ENCODE results near the gene STK33. TPM values are rescaled to one million over a fixed set of nuclear protein-coding genes. Genes with fewer than 3 reads are reported as not detected.

The STK33 gene
- total and polyA plus RNA-seq, 2 donors (not counting 3 experiments of a cell fraction or from before 2014, with no cell fraction given), result 0.63 to 3.4 TPM

DNA sequence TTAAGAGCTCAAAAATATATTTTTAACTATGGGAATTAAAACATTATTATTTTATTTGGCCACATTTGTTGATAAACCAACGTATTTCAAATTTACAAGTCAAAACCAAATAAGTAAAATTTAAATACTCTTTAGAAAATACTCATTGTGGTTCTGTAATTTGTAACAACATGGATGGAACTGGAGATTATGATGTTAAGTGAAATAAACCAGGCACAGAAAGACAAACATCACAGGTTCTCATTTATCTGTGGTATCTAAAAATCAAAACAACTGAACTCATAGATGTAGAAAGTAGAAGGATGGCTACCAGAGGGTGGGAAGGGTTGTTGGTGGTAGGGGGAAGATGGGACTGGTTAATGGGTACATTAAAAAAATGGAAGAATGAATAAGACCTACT lies 50.8 kb downstream of the STK33 start:
- no peaks in the 10 kb centered on the region for H4K20me1 ChIP-seq (replicated peaks; ENCODE audit: control insufficient read depth, extremely low read depth, insufficient read depth, low read length)
- no peaks in the 10 kb centered on the region for H3K36me3 ChIP-seq (ENCODE audit: control insufficient read depth in 2 of 2, extremely low read depth in 1 of 2, insufficient read depth in 2 of 2, low read length in 2 of 2)
- H3K4me3 ChIP-seq (replicated peaks in 1 of 3; ENCODE audit: insufficient read depth in 1 of 3, low read depth in 1 of 3, low read length in 3 of 3), result no peak overlapping the region
- TF ChIP-seq, protein P1, sequence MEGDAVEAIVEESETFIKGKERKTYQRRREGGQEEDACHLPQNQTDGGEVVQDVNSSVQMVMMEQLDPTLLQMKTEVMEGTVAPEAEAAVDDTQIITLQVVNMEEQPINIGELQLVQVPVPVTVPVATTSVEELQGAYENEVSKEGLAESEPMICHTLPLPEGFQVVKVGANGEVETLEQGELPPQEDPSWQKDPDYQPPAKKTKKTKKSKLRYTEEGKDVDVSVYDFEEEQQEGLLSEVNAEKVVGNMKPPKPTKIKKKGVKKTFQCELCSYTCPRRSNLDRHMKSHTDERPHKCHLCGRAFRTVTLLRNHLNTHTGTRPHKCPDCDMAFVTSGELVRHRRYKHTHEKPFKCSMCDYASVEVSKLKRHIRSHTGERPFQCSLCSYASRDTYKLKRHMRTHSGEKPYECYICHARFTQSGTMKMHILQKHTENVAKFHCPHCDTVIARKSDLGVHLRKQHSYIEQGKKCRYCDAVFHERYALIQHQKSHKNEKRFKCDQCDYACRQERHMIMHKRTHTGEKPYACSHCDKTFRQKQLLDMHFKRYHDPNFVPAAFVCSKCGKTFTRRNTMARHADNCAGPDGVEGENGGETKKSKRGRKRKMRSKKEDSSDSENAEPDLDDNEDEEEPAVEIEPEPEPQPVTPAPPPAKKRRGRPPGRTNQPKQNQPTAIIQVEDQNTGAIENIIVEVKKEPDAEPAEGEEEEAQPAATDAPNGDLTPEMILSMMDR (IDR thresholded peaks at IDR 0.05; ENCODE audit: extremely low read depth in 1 of 2, insufficient read depth in 1 of 2, low read depth in 1 of 2, low read length in 2 of 2), result no peak
- no peak for TF ChIP-seq POLR2AphosphoS5 (IDR thresholded peaks at IDR 0.05; ENCODE audit: insufficient read depth, low read depth, low read length)
- TF ChIP-seq EZH2 (IDR thresholded peaks at IDR 0.05; ENCODE audit: borderline replicate concordance, low read depth, low read length, severe bottlenecking), result no peak
- TF ChIP-seq, protein P2, sequence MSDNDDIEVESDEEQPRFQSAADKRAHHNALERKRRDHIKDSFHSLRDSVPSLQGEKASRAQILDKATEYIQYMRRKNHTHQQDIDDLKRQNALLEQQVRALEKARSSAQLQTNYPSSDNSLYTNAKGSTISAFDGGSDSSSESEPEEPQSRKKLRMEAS (IDR thresholded peaks at IDR 0.05; ENCODE audit: insufficient read depth, insufficient read length), result no peak
- no peak for TF ChIP-seq GATA2 (IDR thresholded peaks at IDR 0.05; ENCODE audit: insufficient read depth, insufficient read length, low read depth, low read length)
- no peak for TF ChIP-seq POLR2A (IDR thresholded peaks at IDR 0.05; ENCODE audit: low read depth, low read length)
- no peak for TF ChIP-seq FOS (IDR thresholded peaks at IDR 0.05; ENCODE audit: borderline replicate concordance, insufficient read depth, low read length)
- no peak for TF ChIP-seq JUN (IDR thresholded peaks at IDR 0.05; ENCODE audit: borderline replicate concordance, insufficient read depth, insufficient read length, low read depth)
- no peak for TF ChIP-seq MYC (IDR thresholded peaks at IDR 0.05; ENCODE audit: low read depth, low read length)
- H3K27ac ChIP-seq (ENCODE audit: insufficient read depth, low read depth, low read length), result no peak overlapping the region
- no peak overlapping the region for H3K4me2 ChIP-seq (ENCODE audit: insufficient read depth, low read length)
- BruUV-seq (replicated peaks), result no TSS peak
- POLR2A ChIA-PET, result no interaction called here
- no peaks in the 10 kb centered on the region for H3K9me3 ChIP-seq (replicated peaks; ENCODE audit: control insufficient read depth, insufficient read depth, low read length)
- no peaks in the 10 kb centered on the region for H3K4me1 ChIP-seq (ENCODE audit: control insufficient read depth, extremely low read depth, insufficient read depth, low read length)
- intact Hi-C loops (cut with micrococcal nuclease), result no loop called here
- DNase-seq (ENCODE audit: low read depth, low spot score), result no peak
- CTCF ChIA-PET, result no interaction called here
- no peak overlapping the region for H2AFZ ChIP-seq (ENCODE audit: low read depth, low read length)
- H3K79me2 ChIP-seq (ENCODE audit: control insufficient read depth, insufficient read depth, low read length), result no peaks in the 10 kb centered on the region
- no peaks in the 10 kb centered on the region for H3K27me3 ChIP-seq (ENCODE audit: control insufficient read depth in 2 of 2, insufficient read depth in 2 of 2, low read length in 2 of 2)
- FAIRE-seq, result no peak
- H3K9me1 ChIP-seq (replicated peaks; ENCODE audit: control insufficient read depth, extremely low read depth, insufficient read depth, low read length), result no peaks in the 10 kb centered on the region
- dilution Hi-C loops (cut with MboI; ENCODE audit: extremely low pct_ligation_motif_present, low sequenced_read_pairs), result no loop called here
- no peak overlapping the region for H3K9ac ChIP-seq (replicated peaks; ENCODE audit: extremely low read depth, insufficient read depth, low read length)
